HG03045 (cell line): ENCODE measurements around the gene HMG20A.
A peak's percentile ranks its signal among the peaks of the same experiment; 100 is the strongest.

Source experiments
- ATAC-seq: cut with Tn5 transposase; IDR thresholded peaks from one replicate; pipeline ENCODE4 v1.9.1; 2021; ENCODE audit warnings: mild to moderate bottlenecking, moderate library complexity; ENCODE audit not compliant: unreplicated experiment

The HMG20A gene

GRCh38 chr15:77425104-77425503 lies 4.4 kb downstream of the HMG20A start:
- ATAC-seq, result no peak

DNA sequence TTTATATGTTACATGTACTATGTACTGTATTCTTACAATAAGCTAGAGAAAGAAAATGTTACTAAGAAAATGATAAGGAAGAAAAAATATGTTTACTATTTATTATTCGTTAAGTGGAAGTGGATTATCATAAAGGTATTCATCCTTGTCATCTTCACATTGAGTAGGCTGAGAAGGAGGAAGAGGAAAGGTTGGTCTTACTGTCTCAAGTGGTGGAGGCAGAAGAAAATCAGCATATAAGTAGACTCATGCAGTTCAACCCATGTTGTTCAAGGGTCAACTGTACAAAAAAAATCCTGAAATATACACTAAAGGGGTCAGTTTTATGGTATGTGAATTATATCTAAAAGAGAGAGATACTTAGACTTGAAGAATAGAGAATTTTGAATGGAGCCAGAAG lies 5.7 kb downstream of the HMG20A start:
- ATAC-seq, result no peak

GRCh38 chr15:77426871-77427270 lies 6.2 kb downstream of the HMG20A start:
- no peak for ATAC-seq

GRCh38 chr15:77430213-77430612 lies 9.5 kb downstream of the HMG20A start:
- ATAC-seq, result no peak

DNA sequence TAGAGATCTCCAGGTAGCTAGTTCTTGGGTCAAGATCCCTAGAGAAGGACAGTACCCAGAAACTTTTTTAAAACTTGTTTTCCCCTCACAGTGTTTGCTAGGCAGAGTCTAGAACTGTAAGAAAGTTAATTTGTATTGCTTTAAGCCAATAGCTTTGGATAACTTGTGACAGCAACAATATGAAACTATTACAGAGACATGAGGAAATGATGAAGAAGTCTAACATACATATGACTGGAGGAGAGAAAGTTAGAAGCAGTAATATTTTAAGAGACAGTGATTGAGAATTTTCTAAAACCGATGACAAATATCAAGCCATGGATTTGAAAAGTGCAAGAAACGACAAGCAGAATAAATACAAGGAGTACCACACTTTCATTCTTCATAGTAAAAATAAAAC lies 10.0 kb downstream of the HMG20A start:
- no peak for ATAC-seq

- ATAC-seq, result no peak
Measured at GRCh38 chr15:77436822-77437221, 16.1 kb downstream of the HMG20A start.

DNA sequence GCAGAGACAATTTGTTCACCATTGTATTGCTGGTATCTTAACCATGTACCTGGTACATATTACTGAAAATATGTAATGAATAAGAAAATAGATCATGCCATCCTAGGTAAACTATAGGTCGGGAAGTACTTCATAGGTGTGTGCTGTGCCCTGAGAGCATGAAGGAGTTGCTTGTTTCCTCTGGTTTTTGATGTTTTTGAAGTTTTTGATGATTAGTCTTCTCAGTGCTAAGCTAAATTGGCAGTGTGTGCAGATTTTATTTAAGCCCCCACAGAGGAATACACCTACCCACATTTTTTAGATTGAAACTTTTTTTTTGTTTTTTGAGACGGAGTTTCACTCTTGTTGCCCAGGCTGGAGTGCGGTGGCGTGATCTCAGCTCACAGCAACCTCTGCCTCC lies 16.6 kb downstream of the HMG20A start:
- no peak for ATAC-seq

GRCh38 chr15:77440378-77440999 lies 19.8 kb downstream of the HMG20A start:
- ATAC-seq, result peak; percentile 72

DNA sequence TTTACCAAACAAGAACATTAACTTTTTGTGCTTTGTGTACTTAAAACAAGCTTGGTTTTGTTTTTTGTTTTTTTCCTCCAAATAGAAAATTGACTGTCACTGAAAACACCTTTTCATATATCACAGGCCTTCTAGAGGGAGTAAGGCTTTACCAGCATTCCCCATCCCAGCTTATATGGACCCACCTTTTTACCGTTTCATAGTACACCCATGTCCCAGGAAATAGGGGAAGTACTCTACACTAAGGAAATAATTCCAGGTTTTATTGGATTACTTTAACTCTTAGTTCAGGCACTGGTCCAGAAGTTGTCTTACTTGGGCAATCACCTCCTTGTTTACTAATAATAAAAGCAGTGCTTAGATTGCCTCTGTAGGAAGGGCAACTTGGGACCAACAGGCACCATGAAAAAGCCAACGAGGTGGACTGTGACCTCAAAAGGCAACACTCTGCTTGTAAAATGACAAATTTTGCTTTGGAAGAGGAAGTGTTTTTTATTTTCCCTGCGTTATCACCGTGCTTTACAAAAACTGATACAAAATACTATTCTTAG lies 26.2 kb downstream of the HMG20A start:
- no peak for ATAC-seq

DNA sequence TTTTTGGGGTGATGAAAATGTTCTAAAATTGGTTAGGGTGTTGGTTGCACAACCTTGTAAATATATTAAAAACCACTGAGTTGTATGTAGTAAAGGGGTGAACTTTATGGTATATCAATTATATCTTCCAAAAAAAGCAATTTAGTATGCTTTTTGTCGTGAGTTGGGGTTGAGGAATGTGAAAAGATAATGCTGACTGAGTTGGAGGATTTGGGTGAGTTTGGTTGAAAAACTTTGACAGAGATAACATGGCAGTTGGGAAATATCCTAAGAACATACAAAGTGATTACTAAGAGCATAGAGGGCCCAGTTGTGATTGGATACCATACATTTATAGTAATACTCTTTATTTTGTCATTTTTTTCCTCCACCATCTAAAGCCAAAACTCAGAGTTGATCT lies 33.6 kb downstream of the HMG20A start:
- ATAC-seq, result no peak

GRCh38 chr15:77454951-77455350 lies 34.3 kb downstream of the HMG20A start:
- ATAC-seq, result no peak

DNA sequence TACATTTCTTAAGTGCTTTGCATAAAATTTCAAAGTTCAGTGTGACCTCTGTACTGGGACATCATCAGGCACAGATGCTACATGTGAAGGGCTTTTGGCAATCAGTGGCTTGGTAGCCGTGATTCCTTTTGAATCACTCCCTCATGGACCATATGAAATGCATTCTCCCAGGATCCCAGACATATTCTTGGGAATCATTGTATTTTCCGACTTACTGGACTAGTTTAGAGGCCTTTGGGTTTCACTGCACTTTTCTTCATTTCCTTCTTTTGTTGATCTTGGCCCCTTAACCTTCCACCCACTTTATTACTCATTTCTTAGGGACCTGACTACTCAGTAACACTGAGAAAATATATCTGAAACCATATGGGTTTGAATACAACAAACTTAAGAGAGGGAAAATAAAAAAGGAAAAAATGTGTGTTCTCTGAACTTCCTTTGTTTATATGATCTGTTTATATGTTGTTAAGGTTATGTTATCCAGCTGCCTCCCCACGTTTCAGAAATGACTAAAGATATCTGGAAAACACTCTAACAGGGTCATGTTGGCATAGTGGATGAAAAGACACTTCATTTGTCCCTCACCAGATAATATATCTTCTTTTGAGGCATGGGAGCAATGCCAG lies 35.1 kb downstream of the HMG20A start:
- no peak for ATAC-seq

- no peak for ATAC-seq
Measured at GRCh38 chr15:77456746-77457145, 36.1 kb downstream of the HMG20A start.

DNA sequence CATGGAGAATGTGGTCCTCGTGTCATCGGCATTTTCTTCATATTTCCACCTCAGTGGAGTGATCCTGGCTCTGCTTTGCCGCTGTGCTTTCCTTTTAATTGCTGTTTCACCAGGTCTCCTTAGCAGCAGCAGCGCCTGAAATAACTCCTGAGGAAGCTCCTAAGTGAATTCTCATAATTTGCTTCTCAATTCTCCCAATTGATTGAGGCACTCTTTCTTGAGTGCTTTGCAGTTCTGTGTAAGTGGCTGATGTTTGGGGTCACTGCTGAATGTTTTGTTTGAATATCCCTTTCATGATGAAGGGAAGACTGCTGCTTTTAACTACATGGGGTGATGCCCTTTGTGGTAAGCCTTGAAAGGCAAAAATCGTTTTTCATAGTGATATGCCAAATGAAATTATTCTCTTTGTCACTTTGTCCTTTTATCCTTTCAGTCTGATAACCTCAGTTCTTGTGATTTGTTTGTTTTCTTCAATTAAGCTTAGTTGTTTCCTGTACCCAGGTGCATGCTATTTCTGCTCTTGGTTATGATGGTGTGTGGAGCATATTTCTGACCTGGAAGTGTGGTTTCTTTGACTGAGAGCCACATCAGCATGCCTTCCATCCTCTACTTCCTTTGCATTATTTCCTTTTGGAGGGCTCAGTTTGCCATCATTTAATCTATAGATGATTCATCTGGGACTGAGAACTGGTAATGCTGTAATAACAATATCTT lies 36.7 kb downstream of the HMG20A start:
- ATAC-seq, result no peak

DNA sequence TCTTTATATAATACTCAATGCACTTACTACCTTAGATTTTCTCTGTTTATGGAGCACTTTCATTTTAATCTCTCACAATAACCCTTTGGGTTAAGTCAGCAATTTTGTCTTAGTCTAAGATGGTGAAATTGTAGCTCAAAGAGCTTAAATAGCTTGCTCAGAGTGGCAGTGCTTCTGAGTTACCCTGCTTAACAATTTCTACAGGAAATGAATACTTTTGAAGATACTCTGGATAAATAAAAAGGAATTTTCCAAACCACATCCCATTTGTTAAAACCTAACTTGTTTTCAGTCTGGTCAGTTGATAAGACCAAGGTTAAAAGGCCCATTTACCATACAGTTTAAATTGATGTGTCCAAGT lies 37.2 kb downstream of the HMG20A start:
- no peak for ATAC-seq

GRCh38 chr15:77459031-77459430 lies 38.3 kb downstream of the HMG20A start:
- ATAC-seq, result no peak

DNA sequence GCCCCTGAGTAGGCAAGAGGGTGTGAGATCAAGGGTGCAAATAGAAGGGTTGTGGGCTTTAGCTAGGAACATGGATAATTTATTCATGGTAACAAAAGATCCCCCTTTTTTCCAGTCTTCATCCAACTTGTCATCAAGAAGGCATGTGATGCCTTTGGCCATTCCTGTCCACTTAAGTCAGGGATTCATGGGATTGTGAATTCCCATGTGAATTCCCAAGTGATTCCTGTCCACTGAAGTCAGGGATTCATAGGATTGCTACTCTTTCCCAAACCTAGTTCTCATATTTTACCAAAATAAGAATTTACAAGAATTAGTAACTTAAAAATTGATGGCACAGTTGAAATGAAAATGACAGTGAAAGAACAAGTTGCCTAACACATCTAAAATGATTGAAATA lies 40.8 kb downstream of the HMG20A start:
- ATAC-seq, result no peak

- no peak for ATAC-seq
Measured at GRCh38 chr15:77464129-77464865, 43.6 kb downstream of the HMG20A start.

DNA sequence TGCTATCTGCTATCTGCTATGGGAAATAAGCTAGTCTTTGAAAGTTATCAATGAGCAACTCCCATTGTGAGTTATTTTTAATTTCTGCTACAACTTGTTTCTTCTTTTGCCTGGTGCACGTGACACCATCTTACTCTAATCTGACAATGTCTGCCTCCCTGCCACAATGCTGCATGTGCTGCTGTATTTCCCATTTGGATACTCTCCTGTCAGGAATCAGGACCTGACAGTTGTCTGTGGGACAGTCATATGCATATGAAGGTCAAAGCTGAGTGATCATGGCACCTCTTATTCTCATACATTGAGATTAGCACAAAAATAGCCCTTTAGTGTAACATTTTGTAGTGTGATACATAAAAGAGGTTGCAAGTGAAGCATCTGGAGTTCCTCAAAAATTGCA lies 45.8 kb downstream of the HMG20A start:
- ATAC-seq, result no peak

- no peak for ATAC-seq
Measured at GRCh38 chr15:77468896-77469295, 48.2 kb downstream of the HMG20A start.

GRCh38 chr15:77470235-77470634 lies 49.5 kb downstream of the HMG20A start:
- ATAC-seq, result no peak
